Measurements from ENCODE around the gene PRDM15.

The PRDM15 gene

DNA sequence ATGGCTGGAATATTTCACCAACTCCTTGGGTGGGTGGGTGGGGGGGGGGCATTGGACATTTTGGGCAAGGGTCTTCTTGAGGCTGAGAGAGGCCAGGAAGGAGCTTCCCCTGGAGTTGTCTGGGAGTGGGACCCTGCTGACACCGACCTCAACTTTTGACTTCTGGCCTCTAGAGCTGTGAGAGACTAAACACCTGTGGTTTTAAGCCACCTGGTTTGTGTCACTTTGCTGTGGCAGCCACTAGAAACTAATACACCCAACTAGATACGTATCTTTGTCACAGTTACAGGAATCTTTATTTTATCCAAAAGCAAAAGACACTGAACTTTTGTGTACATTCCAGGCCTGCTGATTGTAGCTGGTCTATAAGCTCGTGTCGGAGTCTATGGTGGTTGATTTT is 102.4 kb downstream of the PRDM15 start:
- DNase-seq (ENCODE audit: low spot score), result no peak
- TF ChIP-seq, protein P1, sequence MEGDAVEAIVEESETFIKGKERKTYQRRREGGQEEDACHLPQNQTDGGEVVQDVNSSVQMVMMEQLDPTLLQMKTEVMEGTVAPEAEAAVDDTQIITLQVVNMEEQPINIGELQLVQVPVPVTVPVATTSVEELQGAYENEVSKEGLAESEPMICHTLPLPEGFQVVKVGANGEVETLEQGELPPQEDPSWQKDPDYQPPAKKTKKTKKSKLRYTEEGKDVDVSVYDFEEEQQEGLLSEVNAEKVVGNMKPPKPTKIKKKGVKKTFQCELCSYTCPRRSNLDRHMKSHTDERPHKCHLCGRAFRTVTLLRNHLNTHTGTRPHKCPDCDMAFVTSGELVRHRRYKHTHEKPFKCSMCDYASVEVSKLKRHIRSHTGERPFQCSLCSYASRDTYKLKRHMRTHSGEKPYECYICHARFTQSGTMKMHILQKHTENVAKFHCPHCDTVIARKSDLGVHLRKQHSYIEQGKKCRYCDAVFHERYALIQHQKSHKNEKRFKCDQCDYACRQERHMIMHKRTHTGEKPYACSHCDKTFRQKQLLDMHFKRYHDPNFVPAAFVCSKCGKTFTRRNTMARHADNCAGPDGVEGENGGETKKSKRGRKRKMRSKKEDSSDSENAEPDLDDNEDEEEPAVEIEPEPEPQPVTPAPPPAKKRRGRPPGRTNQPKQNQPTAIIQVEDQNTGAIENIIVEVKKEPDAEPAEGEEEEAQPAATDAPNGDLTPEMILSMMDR (IDR thresholded peaks at IDR 0.05; ENCODE audit: extremely low read depth, missing control alignments), result no peak

DNA sequence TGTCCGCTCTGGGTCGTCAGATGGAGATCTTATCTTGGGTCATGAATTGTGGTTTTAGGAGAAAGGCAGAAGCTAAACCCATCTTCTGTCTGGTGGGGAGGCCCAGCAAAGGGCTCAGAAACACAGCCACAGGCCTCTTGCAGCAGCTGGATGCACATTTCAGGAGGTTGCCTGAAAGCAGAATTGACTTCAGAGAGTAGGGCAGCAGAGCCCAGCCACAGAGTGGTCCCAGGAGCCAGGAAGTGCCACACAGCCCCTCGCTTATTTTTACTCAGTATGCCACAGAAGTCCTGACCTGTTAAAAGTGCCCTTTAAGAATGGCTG is 104.0 kb downstream of the PRDM15 start:
- no peak for DNase-seq (ENCODE audit: low spot score)
- TF ChIP-seq, protein P1 (IDR thresholded peaks at IDR 0.05; ENCODE audit: extremely low read depth, missing control alignments), result no peak

DNA sequence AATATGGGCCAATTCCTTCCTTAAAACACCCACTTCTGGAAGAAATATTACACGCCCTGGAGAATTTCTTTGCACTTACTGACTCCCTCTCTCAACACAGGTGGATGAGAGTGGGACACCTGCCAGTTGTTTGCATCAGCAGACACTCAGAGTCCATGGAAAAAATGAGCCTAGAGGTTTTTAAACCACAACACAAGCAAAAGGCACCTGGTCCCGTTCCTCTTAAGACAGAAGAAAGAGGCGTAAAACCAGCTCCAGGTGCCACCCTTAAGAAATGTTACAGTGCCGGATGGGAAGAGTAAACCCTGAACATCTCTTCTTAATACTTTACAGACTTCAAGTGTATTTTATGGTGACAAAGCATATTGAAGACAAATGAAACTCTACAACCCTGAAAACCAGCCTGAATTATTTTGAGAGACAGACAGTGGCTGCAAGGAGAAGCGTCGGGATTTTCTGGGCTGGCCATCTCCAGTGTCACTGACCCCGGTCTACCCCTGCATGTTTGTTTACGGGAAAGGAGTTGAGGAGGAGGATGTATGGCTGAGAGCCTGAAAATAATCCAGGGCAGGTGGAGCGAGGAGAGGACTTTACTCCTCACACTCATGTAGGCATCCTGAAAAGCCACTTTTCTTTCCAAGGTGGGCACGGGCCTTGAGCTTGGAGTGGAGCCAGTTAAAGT is 104.5 kb downstream of the PRDM15 start:
- TF ChIP-seq, protein P1 (IDR thresholded peaks at IDR 0.05; ENCODE audit: extremely low read depth, missing control alignments), result no peak
- DNase-seq (ENCODE audit: low spot score), result no peak

DNA sequence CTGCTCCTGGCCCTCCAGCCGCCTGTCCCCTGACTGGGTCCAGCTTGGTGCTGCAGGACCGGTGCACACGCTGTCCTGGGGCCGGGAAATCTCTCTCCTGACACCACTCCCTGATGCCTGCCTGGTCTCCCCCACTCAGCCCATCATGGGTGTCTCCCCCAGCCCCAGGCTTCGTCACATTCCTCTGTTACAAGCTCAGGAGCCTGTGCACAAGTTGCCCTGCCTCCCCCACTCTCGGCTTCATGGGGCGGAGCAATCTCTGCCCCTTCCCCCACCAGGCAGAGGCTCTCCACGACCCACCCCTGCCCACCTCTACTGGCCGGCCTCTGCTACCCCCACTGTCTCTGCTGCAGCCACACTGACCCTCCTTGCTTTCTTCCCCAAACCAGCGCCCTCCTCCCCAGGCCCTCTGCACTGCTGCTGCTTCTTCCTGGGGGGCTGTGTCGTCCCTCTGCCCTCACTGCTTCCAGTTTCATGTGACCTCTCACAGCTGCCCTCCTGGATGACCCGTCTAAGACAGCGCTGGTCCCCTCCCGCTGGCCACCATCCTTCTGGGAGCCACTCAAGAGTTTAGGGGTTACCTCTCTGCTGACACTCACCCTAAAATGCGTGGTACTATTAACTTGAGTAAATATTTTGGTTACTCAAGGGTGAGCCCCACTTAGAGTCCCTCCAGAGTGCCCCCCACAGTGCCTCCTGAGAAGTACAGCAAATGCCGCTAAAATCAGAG is 106.6 kb downstream of the PRDM15 start:
- no peak for DNase-seq (ENCODE audit: low spot score)
- TF ChIP-seq, protein P1 (IDR thresholded peaks at IDR 0.05; ENCODE audit: extremely low read depth, missing control alignments), result no peak

DNA sequence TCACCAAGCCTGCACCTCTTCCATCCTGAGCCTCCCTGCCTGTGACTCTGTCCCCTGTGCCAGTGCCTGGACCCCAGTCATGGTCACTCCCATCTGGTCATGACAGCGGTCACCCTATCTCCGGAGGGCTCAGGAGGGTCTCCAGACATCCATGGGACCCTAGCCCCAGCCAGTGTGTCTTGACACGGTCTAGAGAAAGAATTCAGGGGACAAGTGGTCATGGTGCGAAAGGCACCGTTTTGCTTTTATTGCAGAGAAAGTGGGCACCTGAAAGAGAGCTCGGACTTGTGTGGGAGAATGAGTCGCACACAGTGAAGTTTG is 107.6 kb downstream of the PRDM15 start:
- no peak for DNase-seq (ENCODE audit: low spot score)
- TF ChIP-seq, protein P1 (IDR thresholded peaks at IDR 0.05; ENCODE audit: extremely low read depth, missing control alignments), result no peak

DNA sequence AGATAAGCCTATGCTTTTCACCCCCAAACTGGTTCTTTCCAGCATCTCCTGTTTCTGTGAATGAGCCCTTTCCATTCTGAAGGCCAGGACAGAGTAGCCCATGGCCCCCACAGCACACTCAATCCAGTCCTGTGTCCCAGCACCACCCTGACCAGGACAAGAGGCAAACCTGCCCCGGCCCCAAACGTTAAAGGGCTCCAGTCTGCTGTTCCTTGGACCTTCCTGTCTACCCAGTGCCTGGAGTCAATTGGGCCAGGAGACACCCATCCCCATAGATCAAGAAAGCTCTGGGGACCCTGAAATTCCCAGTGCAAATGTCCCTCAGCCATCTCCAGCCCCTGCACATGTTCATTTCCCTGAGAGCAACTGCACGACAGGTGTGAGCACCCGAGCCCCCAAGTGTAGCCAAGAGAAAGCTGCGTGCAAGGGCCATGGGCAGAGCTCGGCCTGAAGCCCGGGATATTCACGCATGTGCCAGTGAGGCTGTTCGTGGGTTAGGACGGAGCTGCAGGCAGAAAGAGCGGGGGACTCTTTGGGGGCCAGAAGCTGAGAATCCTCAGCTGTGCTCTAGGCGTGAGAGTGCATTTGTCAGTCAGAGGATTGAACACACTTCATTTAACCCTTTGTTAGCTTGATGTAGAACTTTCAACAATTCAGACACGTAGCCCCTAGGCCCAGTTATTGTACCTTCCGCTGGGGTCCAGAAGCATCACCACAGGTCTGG is 108.1 kb downstream of the PRDM15 start:
- DNase-seq (ENCODE audit: low spot score), result no peak
- TF ChIP-seq, protein P1 (IDR thresholded peaks at IDR 0.05; ENCODE audit: extremely low read depth, missing control alignments), result no peak

DNA sequence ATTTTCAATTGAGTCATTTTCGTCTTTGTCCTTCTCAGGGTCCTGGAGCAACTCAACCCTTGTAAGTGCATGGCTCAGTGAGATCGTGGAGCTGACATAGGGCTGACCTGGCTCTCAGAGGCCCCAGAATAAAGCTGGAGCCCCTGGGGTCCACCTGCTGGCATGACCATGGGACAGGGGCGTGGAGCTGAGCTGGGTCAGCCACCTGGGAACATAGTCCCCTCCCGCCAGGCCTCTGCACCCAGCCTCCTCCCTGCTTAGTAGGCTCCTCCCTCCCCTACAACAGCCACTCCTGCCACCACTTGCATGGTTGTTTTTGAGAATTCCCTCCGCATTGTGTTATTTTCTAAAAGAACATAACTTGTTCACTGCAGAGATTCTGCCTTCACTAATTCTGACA is 109.2 kb downstream of the PRDM15 start:
- DNase-seq (ENCODE audit: low spot score), result no peak
- TF ChIP-seq, protein P1 (IDR thresholded peaks at IDR 0.05; ENCODE audit: extremely low read depth, missing control alignments), result no peak
